IPS-20b (cell line): ENCODE data around the gene RAP2C.

Experiments
- H3K27ac ChIP-seq: one replicate; pipeline ENCODE4 v1.5.1; 2013; ENCODE audit warnings: low read length
- H3K27me3 ChIP-seq: 2 replicates; pipeline ENCODE4 v1.6.1; 2013; ENCODE audit warnings: mild to moderate bottlenecking, low read length, inconsistent platforms; ENCODE audit not compliant: insufficient read depth
- H3K36me3 ChIP-seq: 2 replicates; pipeline ENCODE4 v1.6.1; 2013; ENCODE audit warnings: low read depth, mild to moderate bottlenecking, inconsistent platforms, low read length, moderate library complexity; ENCODE audit not compliant: insufficient read depth
- H3K4me1 ChIP-seq: 2 replicates; pipeline ENCODE4 v1.6.1; 2013; ENCODE audit warnings: mild to moderate bottlenecking, control low read depth, inconsistent platforms, low read length, moderate library complexity; ENCODE audit not compliant: insufficient read depth
- H3K4me3 ChIP-seq: 2 replicates; pipeline ENCODE4 v1.5.1; 2013; ENCODE audit warnings: mild to moderate bottlenecking, low read length, inconsistent platforms
- H3K9ac ChIP-seq: 2 replicates; pipeline ENCODE4 v1.6.1; 2013; ENCODE audit warnings: low read depth, mild to moderate bottlenecking, inconsistent platforms, low read length, moderate library complexity
- H3K9me3 ChIP-seq: 2 replicates; pipeline ENCODE4 v1.6.1; 2013; ENCODE audit warnings: mild to moderate bottlenecking, low read depth, low read length, inconsistent platforms; ENCODE audit not compliant: insufficient read depth

RAP2C gene

DNA sequence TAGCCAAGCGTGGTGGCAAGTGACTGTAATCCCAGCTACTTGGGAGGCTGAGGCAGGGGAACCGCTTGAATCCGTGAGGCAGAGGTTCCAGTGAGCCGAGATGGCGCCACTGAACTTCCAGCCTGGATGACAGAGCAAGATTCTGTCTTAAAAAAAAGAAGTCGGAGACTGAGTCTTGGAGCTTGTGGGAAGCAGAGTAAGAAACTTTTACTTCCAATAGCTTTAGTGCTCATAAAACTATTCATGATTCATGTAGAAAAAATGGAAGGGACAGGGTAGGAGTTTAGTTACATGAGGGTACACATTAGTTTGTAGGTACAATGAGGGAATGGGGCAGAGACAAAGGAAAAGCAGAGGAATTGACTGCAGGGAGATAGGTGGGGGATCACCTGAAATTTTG, 19.3 kb downstream of the RAP2C start:
- H3K27me3 ChIP-seq = no peaks in the 10 kb centered on the region
- H3K4me1 ChIP-seq = no peaks in the 10 kb centered on the region
- H3K36me3 ChIP-seq = peaks cover 12% of the 10 kb centered on the region; the same call in 1 of the 2 replicates
- no peaks in the 10 kb centered on the region for H3K9me3 ChIP-seq
- no peak overlapping the region for H3K9ac ChIP-seq
- H3K4me3 ChIP-seq = no peak overlapping the region
- no peak overlapping the region for H3K27ac ChIP-seq

DNA sequence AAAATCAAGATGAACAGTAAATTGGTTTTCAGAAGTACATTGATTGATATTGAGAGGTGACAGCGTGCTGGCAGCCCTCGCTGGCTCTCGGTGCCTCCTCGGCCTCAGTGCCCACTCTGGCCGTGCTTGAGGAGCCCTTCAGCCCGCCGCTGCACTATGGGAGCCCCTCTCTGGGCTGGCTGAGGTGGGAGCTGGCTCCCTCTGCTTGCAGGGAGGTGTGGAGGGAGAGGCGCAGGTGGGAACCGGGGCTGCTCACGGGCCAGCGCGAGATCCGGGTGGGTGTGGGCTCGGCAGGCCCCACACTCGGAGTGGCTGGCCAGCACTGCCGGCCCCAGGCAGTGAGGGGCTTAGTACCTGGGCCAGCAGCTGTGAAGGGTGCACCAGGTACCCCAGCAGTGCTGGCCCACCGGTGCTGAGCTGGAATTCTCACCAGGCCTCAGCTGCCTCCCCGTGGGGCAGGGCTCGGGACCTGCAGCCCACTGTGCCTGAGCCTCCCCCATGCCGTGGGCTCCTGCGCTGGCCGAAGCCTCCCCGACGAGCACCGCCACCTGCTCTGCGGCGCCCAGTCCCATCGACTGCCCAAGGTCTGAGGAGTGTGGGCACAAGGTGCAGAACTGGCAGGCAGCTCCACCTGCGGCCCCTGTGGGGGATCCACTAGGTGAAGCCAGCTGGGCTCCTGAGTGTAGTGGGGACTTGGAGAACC, 25.2 kb downstream of the RAP2C start:
- Histone ChIP-seq H3K36me3 (no peaks in the 10 kb centered on the region), H3K4me1 (no peaks in the 10 kb centered on the region), H3K4me3 (no peak overlapping the region), H3K9ac (no peak overlapping the region), H3K9me3 (no peaks in the 10 kb centered on the region), H3K27me3 (no peaks in the 10 kb centered on the region), H3K27ac (no peak overlapping the region)

GRCh38 chrX:132191938-132192337, 27.3 kb downstream of the RAP2C start:
- Histone ChIP-seq H3K27me3 (no peaks in the 10 kb centered on the region), H3K4me3 (no peak overlapping the region), H3K27ac (no peak overlapping the region), H3K9me3 (no peaks in the 10 kb centered on the region), H3K36me3 (no peaks in the 10 kb centered on the region), H3K9ac (no peak overlapping the region), H3K4me1 (no peaks in the 10 kb centered on the region)

GRCh38 chrX:132188175-132188574, 31.1 kb downstream of the RAP2C start:
- Histone ChIP-seq H3K4me1 (no peaks in the 10 kb centered on the region), H3K27me3 (no peaks in the 10 kb centered on the region), H3K9me3 (no peaks in the 10 kb centered on the region), H3K36me3 (no peaks in the 10 kb centered on the region), H3K4me3 (no peak overlapping the region), H3K9ac (no peak overlapping the region), H3K27ac (no peak overlapping the region)

DNA sequence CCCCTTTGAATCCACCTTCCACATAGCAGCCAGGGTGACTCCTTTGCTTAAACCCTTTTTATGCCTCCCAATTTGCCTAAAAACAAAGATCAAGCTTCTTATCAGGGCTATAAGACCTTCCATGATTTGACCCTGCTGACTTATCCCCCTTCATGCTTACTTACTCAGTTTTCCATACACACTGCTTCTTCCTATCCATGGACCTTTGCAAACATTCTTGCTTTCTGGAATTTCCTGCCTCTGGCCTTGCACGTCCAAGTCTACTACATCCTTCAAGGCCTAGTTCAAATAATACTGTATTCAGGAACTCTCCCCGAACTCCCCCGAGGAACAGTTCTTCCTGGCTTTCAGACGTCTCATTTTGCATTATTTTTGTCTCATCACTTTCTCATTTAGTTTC, 31.8 kb downstream of the RAP2C start:
- no peaks in the 10 kb centered on the region for H3K27me3 ChIP-seq
- H3K4me3 ChIP-seq = no peak overlapping the region
- no peak overlapping the region for H3K9ac ChIP-seq
- H3K9me3 ChIP-seq = no peaks in the 10 kb centered on the region
- no peaks in the 10 kb centered on the region for H3K36me3 ChIP-seq
- no peaks in the 10 kb centered on the region for H3K4me1 ChIP-seq
- H3K27ac ChIP-seq = no peak overlapping the region

GRCh38 chrX:132184871-132185270, 34.4 kb downstream of the RAP2C start:
- Histone ChIP-seq H3K27me3 (no peaks in the 10 kb centered on the region), H3K4me1 (no peaks in the 10 kb centered on the region), H3K9ac (no peak overlapping the region), H3K4me3 (no peak overlapping the region), H3K9me3 (no peaks in the 10 kb centered on the region), H3K36me3 (no peaks in the 10 kb centered on the region), H3K27ac (no peak overlapping the region)

GRCh38 chrX:132181364-132181763, 37.9 kb downstream of the RAP2C start:
- H3K9ac ChIP-seq = no peak overlapping the region
- no peak overlapping the region for H3K27ac ChIP-seq
- no peaks in the 10 kb centered on the region for H3K36me3 ChIP-seq
- H3K9me3 ChIP-seq = no peaks in the 10 kb centered on the region
- no peaks in the 10 kb centered on the region for H3K27me3 ChIP-seq
- no peak overlapping the region for H3K4me3 ChIP-seq
- no peaks in the 10 kb centered on the region for H3K4me1 ChIP-seq

DNA sequence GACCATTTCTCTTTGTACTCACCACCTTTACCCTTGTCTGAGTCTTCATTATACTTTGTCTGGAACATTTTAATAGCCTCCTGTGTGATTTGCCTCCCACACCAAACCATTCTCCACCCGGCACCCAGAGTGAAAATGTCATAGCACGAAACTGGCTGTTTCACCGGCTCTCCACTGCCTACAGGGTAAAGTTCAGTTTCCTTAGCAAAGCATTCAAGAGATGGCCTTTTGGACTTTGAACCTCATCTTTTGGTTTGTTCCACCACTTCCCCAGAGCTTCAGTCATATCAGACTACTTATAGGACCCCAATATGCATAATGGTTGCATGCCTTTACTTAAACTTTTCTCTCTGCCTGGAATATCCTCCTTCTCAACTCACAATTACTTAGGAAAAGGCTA, 38.3 kb downstream of the RAP2C start:
- H3K27me3 ChIP-seq = no peaks in the 10 kb centered on the region
- H3K36me3 ChIP-seq = no peaks in the 10 kb centered on the region
- H3K9ac ChIP-seq = no peak overlapping the region
- no peaks in the 10 kb centered on the region for H3K9me3 ChIP-seq
- no peak overlapping the region for H3K27ac ChIP-seq
- no peaks in the 10 kb centered on the region for H3K4me1 ChIP-seq
- no peak overlapping the region for H3K4me3 ChIP-seq

DNA sequence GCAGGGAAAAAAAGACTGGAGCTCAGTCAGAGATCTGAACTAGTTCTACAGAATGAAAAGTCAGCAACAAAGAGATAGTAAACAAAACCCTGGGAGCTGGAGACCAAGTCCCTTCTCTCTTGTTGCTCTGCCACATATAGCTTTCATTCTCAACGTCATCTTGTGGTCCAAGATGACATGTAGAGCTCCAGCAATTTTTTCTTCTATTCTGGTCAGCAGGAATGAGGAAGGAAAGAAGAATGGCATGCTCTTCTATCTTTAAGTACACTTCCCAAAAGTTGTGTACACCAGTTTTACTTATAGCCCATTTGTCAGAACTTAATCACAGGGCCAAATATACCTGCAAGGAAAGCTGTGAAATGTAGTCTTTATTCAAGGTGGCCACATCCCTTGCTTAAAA, 45.6 kb downstream of the RAP2C start:
- H3K27ac ChIP-seq = no peak overlapping the region
- no peaks in the 10 kb centered on the region for H3K36me3 ChIP-seq
- H3K27me3 ChIP-seq = no peaks in the 10 kb centered on the region
- H3K9me3 ChIP-seq = no peaks in the 10 kb centered on the region
- peaks cover 6% of the 10 kb centered on the region for H3K4me1 ChIP-seq
- H3K9ac ChIP-seq = no peak overlapping the region
- no peak overlapping the region for H3K4me3 ChIP-seq

DNA sequence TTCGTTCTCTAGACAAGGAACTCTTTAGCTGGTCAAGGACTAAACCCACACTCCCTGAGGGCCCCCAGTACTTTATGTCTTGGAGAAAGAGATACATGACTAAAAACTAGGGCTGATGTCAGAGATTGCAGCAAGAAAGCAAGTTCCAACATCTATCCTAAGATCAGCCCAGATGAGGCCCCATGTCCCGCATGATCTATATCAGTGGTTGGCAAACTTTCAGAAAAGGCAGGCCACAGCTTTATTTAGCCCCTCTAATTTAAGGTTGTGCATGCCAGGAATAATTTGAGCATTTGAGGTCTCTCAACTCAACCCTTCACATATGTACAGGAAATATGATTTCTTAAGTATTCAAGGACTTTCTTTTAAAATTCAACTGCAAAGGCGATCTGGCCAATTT, 47.4 kb downstream of the RAP2C start:
- Histone ChIP-seq H3K9ac (no peak overlapping the region), H3K27me3 (no peaks in the 10 kb centered on the region), H3K4me3 (no peak overlapping the region), H3K27ac (no peak overlapping the region), H3K4me1 (peaks cover 6% of the 10 kb centered on the region), H3K36me3 (no peaks in the 10 kb centered on the region), H3K9me3 (no peaks in the 10 kb centered on the region)

DNA sequence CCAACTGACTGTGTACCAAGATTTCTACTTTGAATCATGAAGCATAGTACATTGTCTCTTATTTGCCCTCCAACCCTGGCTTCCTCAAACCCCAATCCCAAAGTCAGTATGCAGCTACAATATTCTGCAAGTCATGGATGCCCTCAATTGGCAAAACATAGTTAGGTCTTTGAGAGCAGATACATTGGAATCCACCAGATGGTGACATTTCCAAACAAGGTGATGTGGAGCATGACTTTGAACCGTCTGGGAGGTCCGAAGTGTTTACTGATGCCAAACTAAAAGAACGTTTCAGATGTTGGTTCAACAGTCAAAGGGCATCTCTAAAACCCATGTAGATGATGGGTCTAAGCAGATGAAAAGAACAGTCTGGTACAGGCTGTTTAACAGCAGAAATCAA, 47.8 kb downstream of the RAP2C start:
- Histone ChIP-seq H3K4me3 (no peak overlapping the region), H3K36me3 (no peaks in the 10 kb centered on the region), H3K9ac (no peak overlapping the region), H3K9me3 (no peaks in the 10 kb centered on the region), H3K27ac (no peak overlapping the region), H3K4me1 (peaks cover 6% of the 10 kb centered on the region), H3K27me3 (no peaks in the 10 kb centered on the region)

GRCh38 chrX:132169554-132169953, 49.7 kb downstream of the RAP2C start:
- Histone ChIP-seq H3K27me3 (no peaks in the 10 kb centered on the region), H3K4me1 (peaks cover 6% of the 10 kb centered on the region)

More at GRCh38 chrX:132169554-132169953, 49.7 kb downstream of the RAP2C start:
- H3K27ac ChIP-seq = no peak overlapping the region
- no peaks in the 10 kb centered on the region for H3K36me3 ChIP-seq
- no peak overlapping the region for H3K4me3 ChIP-seq
- H3K9me3 ChIP-seq = peaks cover 7% of the 10 kb centered on the region; the same call in 1 of the 2 replicates
- H3K9ac ChIP-seq = no peak overlapping the region
